Liver (tissue), 9 donors: Measurements from ENCODE around the gene KIAA0825. TPM values are rescaled to one million over a fixed set of nuclear protein-coding genes. Genes with fewer than 3 reads are reported as not detected.

Experiments
- DNase-seq: peaks from one replicate; pipeline ENCODE4 v3.0.0-alpha.2; 2017; ENCODE audit warnings: low spot score
- H3K27ac ChIP-seq, 2 donors: one replicate each; pipeline ENCODE4 v1.7.0; 2013; ENCODE audit warnings: inconsistent platforms in 2 of 2, low read length in 2 of 2, control low read depth in 1 of 2, low read depth in 1 of 2, mild to moderate bottlenecking in 1 of 2
- H3K27me3 ChIP-seq, 4 donors: one replicate each; pipeline versions ENCODE4 v1.6.1 to v1.7.0; 2013; ENCODE audit warnings: low read length in 3 of 4, inconsistent platforms in 1 of 4, mild to moderate bottlenecking in 1 of 4, moderate library complexity in 1 of 4; ENCODE audit not compliant: control insufficient read depth in 4 of 4, insufficient read depth in 4 of 4
- H3K36me3 ChIP-seq, 4 donors: one replicate each; pipeline versions ENCODE4 v1.6.1 to v1.7.0; 2013; ENCODE audit warnings: low read length in 3 of 4, mild to moderate bottlenecking in 3 of 4, low read depth in 1 of 4, moderate library complexity in 1 of 4; ENCODE audit not compliant: control insufficient read depth in 4 of 4, insufficient read depth in 3 of 4
- H3K4me1 ChIP-seq, 4 donors: one replicate each; pipeline versions ENCODE4 v1.6.1 to v1.7.0; 2013; ENCODE audit warnings: low read length in 3 of 4, mild to moderate bottlenecking in 3 of 4, moderate library complexity in 1 of 4; ENCODE audit not compliant: control insufficient read depth in 4 of 4, insufficient read depth in 4 of 4
- H3K4me3 ChIP-seq, 3 donors: one replicate each; pipeline versions ENCODE4 v1.6.1 to v1.7.0; 2013; ENCODE audit warnings: low read length in 3 of 3, control low read depth in 1 of 3, low read depth in 1 of 3, mild to moderate bottlenecking in 1 of 3
- H3K9ac ChIP-seq, 2 donors: one replicate each; pipeline ENCODE4 v1.7.0; 2013; ENCODE audit warnings: low read length in 2 of 2, mild to moderate bottlenecking in 2 of 2, moderate library complexity in 2 of 2, control low read depth in 1 of 2, low read depth in 1 of 2
- H3K9me3 ChIP-seq, 4 donors: one replicate each; pipeline versions ENCODE4 v1.6.1 to v1.7.0; 2013; ENCODE audit warnings: low read length in 3 of 4; ENCODE audit not compliant: control insufficient read depth in 4 of 4
- ATF3 ChIP-seq: IDR thresholded peaks from 2 replicates; pipeline ENCODE4 v1.6.1; 2016; ENCODE audit warnings: antibody characterized with exemption
- CTCF ChIP-seq: fragments of 150-350 bp; IDR thresholded peaks from 2 replicates; pipeline ENCODE4 v1.5.1; 2017; ENCODE audit warnings: improper control_type of control experiment, low read depth, low read length; ENCODE audit not compliant: missing input control
- EGR1 ChIP-seq, 2 donors: IDR thresholded peaks; 2 replicates each; pipeline ENCODE4 v1.6.1; 2016 to 2018; ENCODE audit warnings: antibody characterized with exemption in 2 of 2, low read depth in 2 of 2
- FOXA1 ChIP-seq: IDR thresholded peaks from 2 replicates; pipeline ENCODE4 v1.6.1; 2016; ENCODE audit warnings: antibody characterized with exemption
- FOXA2 ChIP-seq: IDR thresholded peaks from 2 replicates; pipeline ENCODE4 v1.6.1; 2016; ENCODE audit warnings: antibody characterized with exemption
- GABPA ChIP-seq, 2 donors: IDR thresholded peaks in 1 of 2; conservative IDR thresholded peaks in 1 of 2; 2 replicates each; pipeline ENCODE4 v1.6.1; 2016; ENCODE audit warnings: antibody characterized with exemption in 2 of 2, mild to moderate bottlenecking in 1 of 2, moderate library complexity in 1 of 2
- HNF4A ChIP-seq, 2 donors: conservative IDR thresholded peaks; 2 replicates each; pipeline ENCODE4 v1.6.1; 2016; ENCODE audit warnings: antibody characterized with exemption in 2 of 2, mild to moderate bottlenecking in 2 of 2
- HNF4G ChIP-seq: IDR thresholded peaks from 2 replicates; pipeline ENCODE4 v1.6.1; 2016; ENCODE audit warnings: antibody characterized with exemption
- JUND ChIP-seq, 2 donors: IDR thresholded peaks; 2 replicates each; pipeline ENCODE4 v1.6.1; 2016; ENCODE audit warnings: antibody characterized with exemption in 2 of 2
- MAX ChIP-seq: IDR thresholded peaks from 2 replicates; pipeline ENCODE4 v1.6.1; 2016; ENCODE audit warnings: antibody characterized with exemption
- NR2F2 ChIP-seq: IDR thresholded peaks from 2 replicates; pipeline ENCODE4 v1.6.1; 2016; ENCODE audit warnings: antibody characterized with exemption
- RAD21 ChIP-seq, 2 donors: IDR thresholded peaks; 2 replicates each; pipeline ENCODE4 v1.6.1; 2016; ENCODE audit warnings: antibody characterized with exemption in 2 of 2, mild to moderate bottlenecking in 2 of 2
- REST ChIP-seq: IDR thresholded peaks from 2 replicates; pipeline ENCODE4 v1.6.1; 2016; ENCODE audit warnings: antibody characterized with exemption, mild to moderate bottlenecking
- RXRA ChIP-seq, 2 donors: IDR thresholded peaks; 2 replicates each; pipeline ENCODE4 v1.6.1; 2017 to 2018; ENCODE audit warnings: antibody characterized with exemption in 2 of 2, mild to moderate bottlenecking in 1 of 2
- SP1 ChIP-seq: IDR thresholded peaks from 2 replicates; pipeline ENCODE4 v1.6.1; 2018; ENCODE audit warnings: antibody characterized with exemption, mild to moderate bottlenecking
- TAF1 ChIP-seq: conservative IDR thresholded peaks from 2 replicates; pipeline ENCODE4 v1.6.1; 2016; ENCODE audit warnings: antibody characterized with exemption, mild to moderate bottlenecking
- YY1 ChIP-seq: IDR thresholded peaks from 2 replicates; pipeline ENCODE4 v1.6.1; 2016; ENCODE audit warnings: antibody characterized with exemption, mild to moderate bottlenecking
- ZBTB33 ChIP-seq: IDR thresholded peaks from 2 replicates; pipeline ENCODE4 v1.6.1; 2016; ENCODE audit warnings: antibody characterized with exemption
- WGBS: extraction: QIAGEN DNeasy Blood & Tissue Kit; methylation state at CpG from one replicate; pipeline ENCODE4 v1.1.7; 2013; 5-methylcytosine and 5-hydroxymethylcytosine counted together
- polyA plus RNA-seq, 2 donors: library from polyadenylated mRNA; stranded (reverse) in 1 of 2; unstranded in 1 of 2; fragments of 200-250 nt in 1 of 2; fragments of >200 nt in 1 of 2; fragmentation: Nextera tagmentation in 1 of 2; extraction: Ambion mirVana in 1 of 2; gene quantifications; one replicate each; pipeline versions ENCODE4 v1.2.1 to v1.2.3, GENCODE V29; 2013 to 2015
- total RNA-seq, 2 donors: library from RNA; depleted of rRNA; stranded (reverse); fragments of >200 nt; gene quantifications; one replicate each; pipeline ENCODE4 v1.2.3, GENCODE V29; 2014
- donor health status: healthy.
- donor health status: healthy.
- donor health status: healthy.
- donor health status: healthy.
- donor health status: healthy.

Gene KIAA0825
- total and polyA plus RNA-seq, 4 donors: 0.25 to 3.2 (median 1.2) TPM

- H3K27me3 ChIP-seq: no peaks in the 10 kb centered on the region
- no peaks in the 10 kb centered on the region for H3K36me3 ChIP-seq
- no peaks in the 10 kb centered on the region for H3K9me3 ChIP-seq
- no peak for TF ChIP-seq YY1
- no peak for TF ChIP-seq REST
- TF ChIP-seq NR2F2: no peak
- TF ChIP-seq RAD21 (IDR thresholded peaks at IDR 0.05): no peak
- TF ChIP-seq HNF4A (conservative IDR thresholded peaks at IDR 0.05): no peak
- no peak for TF ChIP-seq JUND (IDR thresholded peaks at IDR 0.05)
- no peak for TF ChIP-seq CTCF
- no peaks in the 10 kb centered on the region for H3K4me1 ChIP-seq
- H3K27ac ChIP-seq: no peak overlapping the region
- DNase-seq: no peak
- H3K9ac ChIP-seq: no peak overlapping the region
- 83% methylated on average over 3 of the region's 3 CpGs for WGBS
- H3K4me3 ChIP-seq: no peak overlapping the region
Measured at GRCh38 chr5:94217745-94218144, 400.7 kb downstream of the KIAA0825 start.

GRCh38 chr5:94217216-94217615, 401.2 kb downstream of the KIAA0825 start:
- Histone ChIP-seq H3K4me3 (no peak overlapping the region), H3K36me3 (no peaks in the 10 kb centered on the region), H3K9ac (no peak overlapping the region), H3K4me1 (no peaks in the 10 kb centered on the region), H3K9me3 (no peaks in the 10 kb centered on the region), H3K27ac (no peak overlapping the region), H3K27me3 (no peaks in the 10 kb centered on the region)
- TF ChIP-seq JUND (IDR thresholded peaks at IDR 0.05) (no peak), RAD21 (IDR thresholded peaks at IDR 0.05) (no peak), FOXA2 (no peak), ZBTB33 (no peak), REST (no peak), GABPA (IDR thresholded peaks at IDR 0.05 in 1 of 2, conservative IDR thresholded peaks at IDR 0.05 in 1 of 2) (no peak), MAX (no peak), SP1 (no peak), FOXA1 (no peak), ATF3 (no peak), RXRA (IDR thresholded peaks at IDR 0.05) (no peak), CTCF (no peak), NR2F2 (no peak), TAF1 (no peak), YY1 (no peak), EGR1 (IDR thresholded peaks at IDR 0.05; ENCODE audit: low read depth in 2 of 2) (no peak), HNF4G (no peak), HNF4A (conservative IDR thresholded peaks at IDR 0.05) (no peak)
- whole genome bisulfite sequencing: 85% methylated on average over 2 of the region's 2 CpGs
- DNase-seq: no peak
